GM18517 (cell line): ENCODE measurements around the gene ISOC2.
"Not testable (repeated sequence)": the region's sequence is repeated elsewhere in the genome, so short reads cannot be mapped to it uniquely, and the experiment has no call there.

Experiments
- ATAC-seq: cut with Tn5 transposase; IDR thresholded peaks from one replicate; pipeline ENCODE4 v1.9.1; 2021; ENCODE audit warnings: mild to moderate bottlenecking, moderate library complexity; ENCODE audit not compliant: unreplicated experiment

ISOC2 gene

DNA sequence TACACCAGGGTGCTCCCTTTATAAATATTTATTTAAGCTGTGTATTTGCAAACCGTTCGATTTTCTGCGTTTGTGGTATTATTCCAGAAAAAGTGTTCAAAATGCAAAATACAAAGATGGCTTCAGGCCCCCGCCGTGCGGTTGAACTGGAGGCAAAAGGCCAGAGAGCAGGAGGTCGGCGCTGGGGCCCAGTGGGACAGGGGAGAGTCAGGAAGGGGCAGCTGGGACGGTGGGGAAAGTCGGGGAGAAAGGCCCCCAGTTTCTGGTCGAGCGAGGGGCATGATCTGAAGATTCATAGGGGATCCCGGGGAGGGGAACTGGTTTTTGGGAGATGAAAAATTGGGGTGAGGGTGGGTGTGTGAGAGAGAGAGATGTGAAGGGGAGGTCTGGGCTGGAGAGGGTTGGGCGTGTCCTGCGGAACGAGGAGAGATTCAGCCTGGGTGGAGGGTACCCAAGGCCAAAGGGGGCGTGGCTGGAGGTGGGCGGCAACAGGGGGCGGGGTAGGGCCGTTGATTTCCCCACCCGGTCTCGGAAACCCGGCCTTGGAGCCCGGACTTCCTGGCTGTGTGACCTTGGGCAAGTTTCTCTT, 678 bp downstream of the ISOC2 start:
- ATAC-seq = no peak

GRCh38 chr19:55459950-55460657, 1.3 kb downstream of the ISOC2 start:
- no peak for ATAC-seq

- ATAC-seq = no peak
Measured at GRCh38 chr19:55459551-55459949, 1.9 kb downstream of the ISOC2 start.

- no peak for ATAC-seq
Measured at GRCh38 chr19:55457683-55458457, 3.6 kb downstream of the ISOC2 start.

- ATAC-seq = no peak
Measured at GRCh38 chr19:55456347-55456746, 5.1 kb downstream of the ISOC2 start.

GRCh38 chr19:55455576-55456235, 5.7 kb downstream of the ISOC2 start:
- ATAC-seq = no peak

DNA sequence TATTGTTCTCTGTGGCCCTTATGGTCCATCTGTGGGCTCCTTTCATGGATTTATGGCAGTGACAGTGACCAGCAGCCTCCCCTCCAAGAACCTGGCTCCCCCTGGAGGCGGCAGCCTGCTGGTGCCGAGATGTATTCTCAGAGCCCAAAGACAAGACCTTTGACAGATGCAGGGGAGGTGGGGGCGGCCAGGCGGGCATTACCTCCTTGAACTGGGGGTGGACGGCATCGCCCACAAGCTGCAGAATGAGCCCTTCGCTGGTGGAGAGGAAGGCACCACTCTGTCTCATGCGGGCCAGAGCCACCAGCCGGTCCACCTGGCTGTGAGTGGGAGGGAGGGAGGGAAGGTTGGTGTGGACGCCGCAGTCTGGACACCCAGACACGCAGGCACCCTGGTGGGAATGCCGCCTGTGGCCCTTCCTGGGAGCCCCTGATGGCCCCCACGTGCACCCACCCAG, 6.6 kb downstream of the ISOC2 start:
- ATAC-seq = no peak

DNA sequence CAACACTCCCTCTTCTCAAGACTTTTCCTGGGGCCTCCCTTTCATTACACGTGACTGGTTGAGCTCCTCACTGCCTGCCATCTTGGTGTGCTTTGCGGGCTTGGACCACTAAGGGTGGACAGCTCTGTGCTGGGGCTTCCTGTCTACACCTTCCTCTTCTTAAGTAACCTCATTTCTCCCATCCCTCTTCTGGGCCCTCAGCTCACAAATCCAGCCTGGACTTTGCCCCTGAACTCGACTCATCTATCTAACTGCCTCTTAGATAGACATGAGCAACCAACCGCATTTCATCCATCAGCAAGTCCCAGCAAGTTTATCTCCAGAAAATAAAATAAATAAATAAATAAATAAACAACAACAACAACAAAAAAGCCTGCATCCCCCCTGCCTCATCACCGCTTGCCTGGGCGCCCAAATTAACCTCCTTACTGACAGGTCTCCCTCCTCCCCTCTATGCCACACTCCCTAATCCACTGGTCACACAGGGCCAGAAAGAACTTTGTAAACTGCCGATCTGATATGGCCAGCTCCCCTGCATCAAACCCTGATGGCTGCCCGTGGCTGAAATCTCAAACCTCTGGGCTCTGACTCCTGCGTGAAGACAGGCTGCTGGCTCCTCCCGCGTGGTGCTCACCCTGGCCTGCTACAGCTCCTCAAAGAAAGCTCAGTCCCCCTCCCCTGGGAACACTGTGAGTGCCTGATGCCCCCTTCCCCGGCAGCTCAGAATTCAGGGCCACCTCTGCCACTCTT, 7.8 kb downstream of the ISOC2 start:
- no peak for ATAC-seq

DNA sequence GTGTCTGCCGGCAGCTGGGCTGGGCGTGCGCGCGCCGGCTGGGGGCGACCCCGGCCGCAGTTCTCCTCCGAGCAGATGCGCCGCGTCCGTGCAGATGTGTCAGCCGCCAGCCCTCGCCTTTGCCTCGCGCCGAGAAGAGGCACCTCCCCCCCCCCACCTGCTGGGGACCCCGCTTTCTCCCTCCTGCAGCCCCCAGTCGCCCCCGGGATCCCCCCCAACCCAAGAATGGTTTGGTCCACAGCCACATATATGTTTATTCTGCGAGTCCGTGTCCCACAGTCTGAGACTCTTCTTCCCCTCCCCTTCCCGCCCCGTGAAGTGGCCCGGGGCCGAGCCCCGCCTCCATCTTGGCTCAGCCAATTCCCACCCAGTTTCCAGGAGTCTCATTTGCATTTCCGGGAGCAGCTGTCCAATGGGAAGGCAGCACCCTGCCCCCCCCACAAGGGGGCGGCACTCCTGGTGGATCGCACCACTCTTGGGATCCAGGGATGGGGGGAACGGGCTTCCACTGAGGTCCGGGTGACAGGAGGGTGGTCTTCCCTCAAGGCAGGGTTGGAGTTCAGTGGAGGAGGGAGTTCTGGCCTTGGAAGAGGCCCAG, 8.6 kb downstream of the ISOC2 start:
- no peak for ATAC-seq

DNA sequence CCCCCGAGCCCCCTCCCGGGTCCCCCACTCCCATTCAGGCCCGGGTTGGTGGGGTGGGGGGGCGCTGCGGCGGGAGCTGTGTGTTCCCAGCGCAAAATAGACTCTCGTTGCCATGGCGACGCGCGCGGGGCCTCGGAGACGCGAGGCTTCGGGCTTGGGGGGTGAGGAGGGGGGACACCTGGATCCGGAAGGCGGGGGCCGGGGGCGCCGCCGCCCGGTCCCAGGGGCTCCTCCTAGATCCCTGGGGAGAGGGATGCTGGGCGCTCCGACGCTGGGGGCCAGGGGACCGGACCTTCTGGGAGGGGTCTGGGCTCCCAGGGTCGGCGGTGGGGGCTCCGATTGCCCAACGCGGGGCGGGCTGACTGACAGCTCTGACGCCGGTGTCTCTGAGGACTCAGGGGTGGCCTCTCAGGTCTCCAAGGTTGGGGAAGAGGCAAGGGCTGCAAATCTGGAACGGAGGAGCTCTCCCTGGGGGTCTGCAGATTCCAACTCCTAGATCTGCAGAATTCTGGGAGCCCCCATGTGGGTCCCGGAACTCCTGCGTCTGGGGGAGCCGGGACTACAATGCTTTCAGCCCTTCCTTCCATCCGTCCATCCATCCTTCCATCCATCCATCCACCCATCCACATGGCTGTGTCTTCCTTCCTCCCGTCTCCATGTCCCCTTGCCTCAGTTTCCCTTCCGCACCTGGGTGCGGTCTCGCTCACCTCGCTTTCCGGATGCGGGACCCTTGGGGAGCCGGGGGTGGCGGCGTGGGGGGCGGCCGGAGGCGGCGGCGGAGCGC, 9.3 kb downstream of the ISOC2 start:
- ATAC-seq = no peak

DNA sequence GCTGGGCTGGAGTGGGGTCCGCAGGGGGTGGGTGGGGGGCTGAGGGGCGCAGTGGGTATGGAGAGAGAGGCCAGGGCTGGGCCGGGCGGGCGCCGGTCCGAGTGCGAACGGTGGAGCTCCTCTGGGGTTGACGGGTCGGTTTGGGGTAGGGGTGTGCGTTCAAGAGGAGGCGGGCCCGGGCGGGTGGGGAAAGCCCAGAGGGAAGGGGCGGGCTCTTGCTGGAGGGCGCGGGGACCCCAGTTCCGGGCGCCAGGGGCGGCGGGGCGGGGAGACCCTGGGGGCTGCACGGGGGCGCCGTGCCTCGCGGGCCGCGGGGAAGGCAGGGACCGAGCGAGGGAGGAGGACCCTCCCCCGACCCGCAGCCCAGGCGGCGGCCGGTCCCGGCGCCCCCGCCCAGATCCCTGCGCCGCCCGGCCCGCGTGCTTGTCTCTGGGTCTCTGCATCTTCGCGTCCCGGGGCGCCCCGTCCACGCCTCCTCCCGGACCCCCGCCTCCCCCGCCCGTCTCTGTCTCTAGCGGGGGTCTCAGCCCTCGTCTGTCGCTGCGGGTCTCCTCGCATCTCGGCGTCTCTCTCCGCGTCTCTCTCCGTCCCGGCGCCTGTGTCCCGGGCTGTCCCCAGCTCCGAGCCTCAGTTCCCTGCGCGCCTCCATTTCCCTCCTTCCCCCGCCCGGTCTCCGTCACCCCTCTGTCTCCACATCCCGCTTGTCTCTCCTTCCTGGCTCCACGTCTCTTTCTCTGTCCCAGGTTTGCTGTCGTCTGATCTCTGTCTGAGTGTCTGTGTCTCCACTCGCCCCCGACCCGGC, 10.1 kb downstream of the ISOC2 start:
- no peak for ATAC-seq

- ATAC-seq = no peak
Measured at GRCh38 chr19:55449469-55449868, 12.0 kb downstream of the ISOC2 start.

GRCh38 chr19:55448175-55448490, 13.3 kb downstream of the ISOC2 start:
- not testable (repeated sequence) for ATAC-seq

DNA sequence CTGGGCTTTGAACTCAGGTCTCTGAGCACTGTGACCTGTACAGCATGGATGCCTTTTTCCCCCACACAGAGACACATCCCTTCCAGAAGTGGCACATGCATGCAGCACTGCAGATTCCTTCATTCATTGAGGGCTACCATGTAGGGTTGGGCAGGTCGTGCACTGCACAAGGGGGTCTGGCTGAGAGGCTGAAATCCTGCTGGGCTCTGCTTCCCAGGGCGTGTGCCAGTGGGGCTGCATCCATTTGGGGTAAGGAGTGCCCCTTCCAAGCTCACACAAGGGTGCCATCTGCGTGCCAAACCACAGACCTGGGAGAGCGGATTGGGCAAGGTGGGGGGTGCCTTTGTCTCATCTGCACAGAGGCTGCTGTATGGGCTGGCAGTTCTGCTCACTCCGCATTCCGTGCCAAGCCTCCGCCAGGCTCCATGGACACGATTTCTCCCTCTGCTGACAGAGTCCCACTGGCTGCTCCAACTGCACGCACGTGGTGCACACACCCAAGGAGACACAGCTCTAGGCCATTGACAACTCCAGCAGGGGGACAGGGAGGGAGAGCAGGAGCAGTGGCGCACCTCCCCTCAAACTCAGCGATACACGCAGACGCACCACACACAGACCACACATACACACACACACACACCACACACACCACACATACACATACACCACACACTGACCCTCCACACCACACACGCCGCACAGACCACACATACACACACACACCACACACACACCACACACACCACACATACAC, 13.8 kb downstream of the ISOC2 start:
- ATAC-seq = no peak

- no peak for ATAC-seq
Measured at GRCh38 chr19:55446060-55446459, 15.4 kb downstream of the ISOC2 start.

DNA sequence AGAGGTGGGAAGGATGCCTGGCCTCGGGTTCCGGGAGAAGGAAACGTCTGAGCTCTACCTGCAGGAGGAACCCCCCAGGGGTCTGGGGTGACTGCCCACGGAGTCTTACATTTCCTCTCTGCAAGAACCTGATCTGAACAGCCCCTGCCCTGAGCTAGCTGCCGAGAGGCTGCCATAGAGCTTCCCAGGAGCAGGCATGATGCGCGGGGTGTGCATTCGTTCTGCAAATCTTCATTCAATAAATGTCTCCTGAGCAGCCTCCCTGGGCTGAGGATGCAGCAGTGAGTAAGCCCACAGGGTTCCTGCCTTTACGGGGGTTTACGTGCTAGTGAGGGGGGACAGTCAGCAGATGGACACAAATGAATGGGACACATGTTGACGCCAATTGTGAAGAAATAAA, 16.8 kb downstream of the ISOC2 start:
- ATAC-seq = no peak

GRCh38 chr19:55443824-55444480, 17.5 kb downstream of the ISOC2 start:
- ATAC-seq = no peak
